Measurements from ENCODE around the gene CDK17.
"Not testable (repeated sequence)": the region's sequence is repeated elsewhere in the genome, so short reads cannot be mapped to it uniquely, and the experiment has no call there.

The CDK17 gene

GRCh38 chr12:96417688-96418087, 17.4 kb upstream of the CDK17 start:
- DNase-seq: not testable (repeated sequence)

DNA sequence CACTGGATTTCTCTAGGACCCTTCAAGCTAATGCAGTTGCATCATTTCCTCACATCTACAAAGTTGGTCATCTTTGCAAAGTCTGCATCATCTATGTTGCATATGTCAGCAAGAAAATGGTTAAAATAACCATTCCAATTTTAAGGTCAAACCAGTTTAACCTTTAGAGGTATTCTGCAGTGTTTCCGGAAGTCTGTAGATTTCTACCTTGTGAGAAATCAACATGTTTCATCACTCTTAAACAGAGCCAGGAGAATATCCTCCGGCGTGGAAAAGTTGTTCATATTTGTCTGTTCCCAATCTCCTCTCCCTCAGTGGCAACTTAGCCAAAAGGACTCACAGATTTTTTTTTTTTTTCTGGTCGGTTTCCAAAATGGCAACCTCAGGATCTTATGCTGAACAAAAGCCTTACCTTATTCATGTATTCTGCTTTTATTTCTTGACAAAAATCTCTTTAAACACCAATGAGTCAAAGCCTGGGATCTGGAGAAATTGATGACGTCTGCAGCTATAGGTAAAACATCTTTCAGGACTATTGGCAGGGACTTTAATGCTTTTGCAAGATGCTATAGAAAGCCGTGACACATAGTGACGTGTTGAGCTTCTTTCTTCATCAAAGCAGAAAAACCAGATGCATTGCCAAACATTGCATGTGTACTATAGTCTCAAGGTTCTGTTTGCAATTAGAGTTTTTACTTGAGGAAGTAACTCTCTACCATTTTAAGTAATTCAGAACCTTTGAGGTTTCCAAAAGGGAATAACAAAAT, 16.0 kb upstream of the CDK17 start:
- no peak for DNase-seq

DNA sequence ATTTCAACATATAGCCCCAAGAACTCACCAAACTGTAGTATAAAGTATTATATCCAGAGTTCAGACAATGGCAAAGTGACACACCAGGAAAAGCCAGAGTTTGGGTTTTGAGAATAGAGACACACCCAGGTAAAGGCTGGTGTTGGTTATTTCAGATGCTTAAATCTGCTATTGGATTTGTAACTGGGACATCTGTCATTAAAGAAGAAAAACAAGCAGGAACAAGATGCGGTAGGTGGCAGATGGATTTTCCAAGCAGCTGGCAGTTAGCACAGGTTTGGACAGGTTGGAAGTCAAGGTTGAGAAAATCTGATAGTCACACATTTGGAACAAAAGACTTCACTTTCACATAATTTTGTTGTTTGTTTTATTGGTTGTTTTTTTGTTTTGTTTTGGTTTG, 14.4 kb upstream of the CDK17 start:
- DNase-seq: no peak

DNA sequence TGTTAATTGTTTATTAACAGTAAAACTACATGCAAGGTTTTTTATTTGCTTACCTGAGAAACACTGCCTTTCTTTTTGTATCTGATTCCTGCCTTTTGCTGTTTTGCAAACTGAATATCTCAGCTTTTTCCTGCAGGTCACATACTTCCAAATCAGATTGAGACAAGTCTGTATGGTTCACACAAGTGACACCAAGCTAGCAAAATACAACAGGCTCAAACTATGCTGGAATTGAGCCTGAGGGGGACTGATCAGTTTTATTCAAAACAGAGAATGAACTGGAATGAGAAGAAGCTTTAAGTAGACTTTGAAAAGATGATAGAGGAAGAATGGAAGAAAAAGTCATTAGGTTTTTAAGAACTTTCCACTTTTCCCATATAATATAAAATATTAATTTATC, 12.2 kb upstream of the CDK17 start:
- DNase-seq: no peak

GRCh38 chr12:96409731-96410130, 9.5 kb upstream of the CDK17 start:
- DNase-seq: no peak

DNA sequence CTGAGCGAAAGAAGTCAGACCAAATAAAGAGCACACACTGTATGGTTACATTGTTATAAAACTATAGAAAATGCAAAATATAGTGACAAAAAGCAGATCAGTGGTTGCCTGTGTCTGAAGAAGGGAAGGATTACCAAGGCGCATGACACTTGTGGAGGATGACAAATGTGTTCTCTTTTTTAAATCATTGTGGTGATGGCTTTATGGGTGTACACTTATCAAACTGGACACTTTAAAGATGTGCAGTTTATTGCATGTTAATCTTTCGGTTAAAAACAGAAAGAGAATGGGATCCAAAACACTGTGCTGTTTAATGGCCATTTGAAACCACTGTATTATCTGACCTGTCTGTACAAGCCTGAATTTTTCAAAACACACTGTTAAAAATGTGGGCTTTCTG, 8.8 kb upstream of the CDK17 start:
- no peak for DNase-seq

- not testable (repeated sequence) for DNase-seq
These were observed 7.3 kb upstream of the CDK17 start for GRCh38 chr12:96407429-96408097.

GRCh38 chr12:96404696-96405095, 4.5 kb upstream of the CDK17 start:
- DNase-seq: no peak

DNA sequence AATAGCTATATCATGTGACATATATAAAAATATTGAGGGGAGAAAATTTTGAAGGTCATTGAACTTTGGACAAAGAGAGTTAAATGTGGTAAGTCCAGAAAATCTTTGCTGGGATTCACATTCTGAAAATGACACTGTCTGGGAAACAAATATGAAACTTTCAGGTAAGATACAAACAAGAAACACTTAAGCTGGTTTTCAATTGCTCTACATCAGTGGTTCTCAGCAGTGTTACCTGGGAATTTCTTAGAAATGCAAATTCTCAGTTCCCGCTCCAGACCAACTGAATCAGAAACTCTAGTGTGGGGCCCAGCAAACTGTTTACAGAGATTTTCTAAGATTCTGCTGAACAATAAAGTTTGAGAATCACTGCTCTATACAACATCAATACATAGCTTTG, 3.6 kb upstream of the CDK17 start:
- DNase-seq: no peak

DNA sequence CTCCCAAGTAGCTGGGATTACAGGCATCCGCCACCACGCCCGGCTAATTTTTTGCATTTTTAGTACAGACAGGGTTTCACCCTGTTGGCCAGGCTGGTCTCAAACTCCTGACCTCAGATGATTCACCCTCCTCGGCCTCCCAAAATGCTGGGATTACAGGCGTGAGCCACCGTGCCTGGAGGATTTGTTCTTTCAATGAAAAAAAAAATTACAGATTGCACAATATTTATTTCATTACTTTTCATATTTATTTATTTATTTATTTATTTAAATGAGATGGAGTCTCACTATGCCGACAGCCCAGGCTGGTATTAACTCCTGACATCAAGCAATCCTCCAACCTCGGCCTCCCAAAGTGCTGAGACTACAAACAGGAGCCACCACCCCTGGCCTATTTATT, 2.3 kb upstream of the CDK17 start:
- DNase-seq: not testable (repeated sequence)

- no peak for DNase-seq
These were observed 1.8 kb upstream of the CDK17 start for GRCh38 chr12:96402061-96402460.

- DNase-seq: peak; percentile 76
These were observed 1.0 kb upstream of the CDK17 start for GRCh38 chr12:96401076-96401871.

DNA sequence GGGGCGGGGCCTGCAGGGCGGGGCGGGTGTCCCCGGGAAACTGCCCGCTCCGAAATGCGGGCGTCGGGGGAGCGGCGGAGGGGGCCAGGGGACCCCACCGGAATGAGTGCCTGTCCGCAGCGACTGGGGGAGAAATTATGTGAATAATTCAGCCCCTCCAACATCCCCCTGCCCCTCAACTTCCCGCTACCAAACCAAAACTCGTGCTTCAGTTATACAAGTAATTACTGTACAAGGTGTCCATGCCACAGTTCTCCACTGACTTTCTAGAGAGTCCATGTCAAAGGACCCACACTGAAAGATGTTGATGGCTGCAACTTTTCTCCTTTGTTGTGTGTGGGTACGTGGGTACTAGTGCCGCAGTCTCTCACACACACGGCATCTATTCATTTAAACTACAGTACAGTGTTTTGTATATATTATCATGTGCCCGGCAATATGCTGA, 414 bp upstream of the CDK17 start:
- peak; percentile 86 for DNase-seq

GRCh38 chr12:96399120-96399918, 920 bp downstream of the CDK17 start:
- DNase-seq: peak; percentile 88

DNA sequence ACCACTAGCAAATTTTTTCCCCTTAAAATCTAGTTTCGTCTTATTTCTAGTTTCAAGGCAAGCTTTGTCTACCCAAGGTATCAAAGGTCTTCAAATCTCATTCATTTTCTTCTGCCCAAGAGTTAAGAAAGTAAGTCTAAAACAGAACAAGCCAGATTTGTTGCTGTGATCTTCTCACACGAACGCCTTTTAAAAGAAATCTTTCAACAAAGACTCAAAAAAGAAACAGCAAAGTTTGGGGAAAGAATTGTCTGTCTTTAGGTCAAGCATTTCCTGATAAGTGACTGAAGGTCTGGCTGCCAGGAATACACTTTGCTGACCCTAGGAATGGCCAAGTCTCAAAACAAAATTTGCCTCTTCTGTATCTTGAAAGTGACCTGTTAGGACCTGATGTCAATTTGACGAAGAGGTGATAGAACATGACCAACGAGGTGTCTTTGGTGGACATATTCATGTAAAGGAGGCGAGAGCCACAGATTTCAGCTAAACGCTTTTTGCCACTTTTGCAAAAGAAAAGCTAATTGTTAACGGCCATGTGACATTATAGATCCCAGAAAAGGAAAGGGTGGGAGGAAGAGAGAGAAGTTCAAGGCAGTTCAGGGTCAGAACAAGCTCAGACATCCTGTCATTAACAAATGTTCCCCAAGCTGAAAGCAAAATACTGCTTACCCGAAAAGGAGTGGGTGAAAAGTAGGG, 1.7 kb downstream of the CDK17 start:
- DNase-seq: no peak

DNA sequence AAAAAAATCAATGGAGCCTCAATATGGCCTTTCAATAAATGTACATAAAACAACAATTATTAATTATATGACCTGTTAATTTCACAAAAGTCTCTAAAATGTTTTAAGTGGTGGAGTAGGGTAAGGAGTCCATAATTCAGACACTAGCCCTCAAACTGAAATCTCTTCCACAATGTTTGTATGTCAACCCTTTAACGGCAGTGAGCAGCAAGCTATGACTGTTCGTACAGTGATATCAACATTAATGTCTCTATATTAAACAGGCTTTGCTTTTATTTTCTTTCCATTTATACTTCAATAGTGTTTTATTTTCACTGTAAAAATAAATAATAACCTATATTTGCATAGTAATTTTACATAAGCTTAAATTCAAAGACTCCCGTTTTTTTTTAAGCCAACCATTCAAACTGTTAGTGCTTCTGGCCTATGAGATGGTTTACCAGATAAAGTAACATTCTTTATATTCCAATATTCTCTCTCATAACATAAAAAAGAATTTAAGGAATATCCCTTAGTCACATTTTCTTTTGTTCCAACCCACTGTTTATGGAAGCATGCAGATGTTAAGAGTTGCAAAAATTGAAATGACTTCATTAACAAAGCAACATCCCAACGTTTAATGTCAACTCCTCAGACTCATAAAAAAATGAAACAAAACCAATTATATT, 2.3 kb downstream of the CDK17 start:
- no peak for DNase-seq

- DNase-seq: no peak
These were observed 3.3 kb downstream of the CDK17 start for GRCh38 chr12:96396914-96397313.

DNA sequence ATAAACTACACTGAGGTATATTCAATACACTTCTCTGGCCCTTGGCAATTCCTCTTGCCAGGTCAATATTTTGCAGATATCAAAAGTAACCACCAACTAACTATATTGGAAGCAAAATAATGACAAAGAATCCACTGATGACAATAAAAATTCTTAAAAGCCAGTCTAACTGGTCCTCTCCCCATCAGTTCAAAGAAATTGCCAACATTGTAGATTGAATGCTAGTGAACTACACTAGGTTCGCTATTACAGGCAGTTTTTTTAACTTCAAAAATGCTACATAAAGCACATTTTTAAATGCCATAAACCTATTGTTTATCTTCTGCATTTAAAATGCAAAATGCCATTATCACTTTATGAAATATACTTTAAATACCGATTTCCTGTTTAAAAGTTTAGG, 4.0 kb downstream of the CDK17 start:
- no peak for DNase-seq

DNA sequence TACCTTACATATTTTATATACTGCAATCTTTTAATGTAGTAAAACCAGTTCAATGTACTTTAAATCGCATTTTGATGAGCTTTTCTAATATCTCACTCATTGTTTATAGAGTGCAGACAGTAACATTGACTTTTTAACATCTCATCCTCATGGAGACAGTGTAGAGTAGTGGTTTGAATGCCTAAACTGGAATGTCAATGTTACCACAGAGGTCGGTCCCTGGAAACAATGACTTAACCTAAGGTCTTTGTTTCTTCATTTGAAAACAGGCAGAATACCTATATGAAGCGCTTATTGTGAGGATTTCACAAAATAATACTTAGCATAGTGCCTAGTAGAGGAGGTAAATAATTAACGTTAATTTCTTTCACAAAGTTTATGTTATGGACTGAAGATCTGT, 5.0 kb downstream of the CDK17 start:
- no peak for DNase-seq

DNA sequence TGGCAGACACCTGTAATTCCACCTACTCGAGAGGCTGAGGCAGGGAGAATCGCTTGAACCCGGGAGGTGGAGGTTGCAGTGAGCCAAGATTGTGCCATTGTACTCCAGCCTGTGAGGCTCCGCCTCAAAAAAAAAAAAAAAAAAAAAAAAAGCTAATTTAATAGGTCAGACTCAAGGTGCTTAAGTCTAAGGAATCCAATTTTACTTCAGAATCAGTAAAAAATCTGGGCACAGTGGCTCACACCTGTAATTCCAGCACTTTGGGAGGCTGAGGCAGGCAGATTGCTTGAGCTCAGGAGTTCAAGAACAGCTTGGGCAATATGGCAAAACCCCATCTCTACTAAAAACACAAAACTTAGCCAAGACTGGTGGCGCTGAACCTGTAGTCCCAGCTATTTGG, 7.0 kb downstream of the CDK17 start:
- not testable (repeated sequence) for DNase-seq

GRCh38 chr12:96392397-96392796, 7.8 kb downstream of the CDK17 start:
- no peak for DNase-seq

- DNase-seq: no peak
These were observed 12.3 kb downstream of the CDK17 start for GRCh38 chr12:96387981-96388380.

All from eye (tissue), 1 donor.